H9 (cell line): ENCODE data around the gene EXOC3L1. TPM values are rescaled to one million over a fixed set of nuclear protein-coding genes. Genes with fewer than 3 reads are reported as not detected.

Experiments
- DNase-seq: peaks from one replicate; pipeline ENCODE4 v3.0.0-alpha.2; 2017
- H2AFZ ChIP-seq: one replicate; pipeline ENCODE4 v1.6.1; 2013; ENCODE audit warnings: mild to moderate bottlenecking, low read length, control low read depth, moderate library complexity
- H2AK5ac ChIP-seq: 2 replicates; pipeline ENCODE4 v1.6.1; 2013; ENCODE audit warnings: low read length, control low read depth, mixed read lengths; ENCODE audit not compliant: insufficient read length
- H2BK120ac ChIP-seq: one replicate; pipeline ENCODE4 v1.6.1; 2013; ENCODE audit warnings: low read depth, mild to moderate bottlenecking, low read length, control low read depth, inconsistent platforms; ENCODE audit not compliant: poor library complexity, severe bottlenecking
- H2BK12ac ChIP-seq: 2 replicates; pipeline ENCODE4 v1.6.1; 2013; ENCODE audit warnings: low read length, control low read depth, mixed read lengths, low read depth; ENCODE audit not compliant: insufficient read length
- H2BK15ac ChIP-seq: 2 replicates; pipeline ENCODE4 v1.6.1; 2013; ENCODE audit warnings: low read depth, low read length, control low read depth
- H2BK20ac ChIP-seq: one replicate; pipeline ENCODE4 v1.6.1; 2013; ENCODE audit warnings: low read depth, mild to moderate bottlenecking, low read length, control low read depth, inconsistent platforms; ENCODE audit not compliant: poor library complexity, severe bottlenecking
- H2BK5ac ChIP-seq: 2 replicates; pipeline ENCODE4 v1.6.1; 2013; ENCODE audit warnings: low read length, control low read depth, mixed read lengths; ENCODE audit not compliant: insufficient read length
- H3K14ac ChIP-seq: 2 replicates; pipeline ENCODE4 v1.6.1; 2013; ENCODE audit warnings: low read length, control low read depth; ENCODE audit not compliant: insufficient read depth
- H3K18ac ChIP-seq: 2 replicates; pipeline ENCODE4 v1.6.1; 2013; ENCODE audit warnings: low read depth, mild to moderate bottlenecking, mixed read lengths, low read length, control low read depth; ENCODE audit not compliant: insufficient read length
- H3K23ac ChIP-seq: 2 replicates; pipeline ENCODE4 v1.6.1; 2013; ENCODE audit warnings: low read length, control low read depth, mixed read lengths, low read depth; ENCODE audit not compliant: insufficient read length
- H3K23me2 ChIP-seq: 2 replicates; pipeline ENCODE4 v1.6.1; 2013; ENCODE audit warnings: low read depth, mild to moderate bottlenecking, mixed read lengths, low read length, control low read depth; ENCODE audit not compliant: insufficient read length, poor library complexity, severe bottlenecking
- H3K27ac ChIP-seq: 2 replicates; pipeline ENCODE4 v1.5.1; 2013; ENCODE audit warnings: low read length, control low read depth, mixed read lengths, low read depth; ENCODE audit not compliant: insufficient read length
- H3K27me3 ChIP-seq: 2 replicates; pipeline ENCODE4 v1.6.1; 2013; ENCODE audit warnings: low read length, control low read depth, inconsistent platforms; ENCODE audit not compliant: insufficient read depth
- H3K4ac ChIP-seq: 2 replicates; pipeline ENCODE4 v1.6.1; 2013; ENCODE audit warnings: low read depth, mild to moderate bottlenecking, control low read depth, inconsistent platforms, low read length, moderate library complexity
- H3K4me1 ChIP-seq: 2 replicates; pipeline ENCODE4 v1.6.1; 2013; ENCODE audit warnings: low read length, control low read depth, inconsistent platforms; ENCODE audit not compliant: insufficient read depth
- H3K4me2 ChIP-seq: 2 replicates; pipeline ENCODE4 v1.6.1; 2013; ENCODE audit warnings: low read length, control low read depth, mixed read lengths; ENCODE audit not compliant: insufficient read length, insufficient read depth
- H3K56ac ChIP-seq: 2 replicates; pipeline ENCODE4 v1.6.1; 2013; ENCODE audit warnings: low read depth, mild to moderate bottlenecking, mixed read lengths, low read length, control low read depth; ENCODE audit not compliant: insufficient read length
- H3K79me1 ChIP-seq: 2 replicates; pipeline ENCODE4 v1.6.1; 2013; ENCODE audit warnings: low read depth, mild to moderate bottlenecking, moderate library complexity, low read length, control low read depth, inconsistent platforms; ENCODE audit not compliant: insufficient read depth, poor library complexity, severe bottlenecking
- H3K79me2 ChIP-seq: 2 replicates; pipeline ENCODE4 v1.6.1; 2013; ENCODE audit warnings: low read length, control low read depth, inconsistent platforms; ENCODE audit not compliant: insufficient read depth
- H3K9ac ChIP-seq: 2 replicates; pipeline ENCODE4 v1.6.1; 2013; ENCODE audit warnings: low read length, control low read depth, mixed read lengths; ENCODE audit not compliant: insufficient read length; ENCODE audit errors: extremely low read depth
- H3K9me3 ChIP-seq: one replicate; pipeline ENCODE4 v1.6.1; 2013; ENCODE audit warnings: low read depth, low read length, inconsistent platforms; ENCODE audit not compliant: control insufficient read depth
- H3T11ph ChIP-seq: one replicate; pipeline ENCODE4 v1.6.1; 2013; ENCODE audit warnings: mild to moderate bottlenecking, low read length, control low read depth, inconsistent platforms
- H4K20me1 ChIP-seq: one replicate; pipeline ENCODE4 v1.6.1; 2013; ENCODE audit not compliant: control insufficient read depth, insufficient read length, insufficient read depth
- H4K5ac ChIP-seq: 2 replicates; pipeline ENCODE4 v1.6.1; 2013; ENCODE audit warnings: low read depth, mild to moderate bottlenecking, mixed read lengths, low read length, control low read depth; ENCODE audit not compliant: insufficient read length
- H4K8ac ChIP-seq: replicated peaks from 2 replicates; pipeline ENCODE4 v1.6.1; 2013; ENCODE audit warnings: low read length, control low read depth, mixed read lengths, low read depth; ENCODE audit not compliant: insufficient read length
- H4K91ac ChIP-seq: 2 replicates; pipeline ENCODE4 v1.6.1; 2013; ENCODE audit warnings: low read depth, mild to moderate bottlenecking, moderate library complexity, mixed read lengths, low read length, control low read depth; ENCODE audit not compliant: insufficient read length
- H3K27ac Mint-ChIP-seq, 3 experiments: 2 replicates in 2 of 3; 3 replicates in 1 of 3; pipeline ENCODE4 v1.8.0; 2020 to 2021; ENCODE audit warnings: mixed read lengths in 3 of 3, mild to moderate bottlenecking in 1 of 3, moderate library complexity in 1 of 3
- H3K27me3 Mint-ChIP-seq: 2 replicates; pipeline ENCODE4 v1.8.0; 2021; ENCODE audit warnings: low read depth, mild to moderate bottlenecking, moderate library complexity, mixed read lengths
- H3K36me3 Mint-ChIP-seq, 3 experiments: 2 replicates in 2 of 3; 3 replicates in 1 of 3; pipeline ENCODE4 v1.8.0; 2020 to 2021; ENCODE audit warnings: low read depth in 3 of 3, mixed read lengths in 3 of 3; ENCODE audit not compliant: insufficient read depth in 1 of 3
- H3K4me1 Mint-ChIP-seq, 2 experiments: 2 replicates each; pipeline ENCODE4 v1.8.0; 2020; ENCODE audit warnings: mixed read lengths in 2 of 2
- H3K4me3 Mint-ChIP-seq, 2 experiments: 2 replicates in 1 of 2; 3 replicates in 1 of 2; pipeline ENCODE4 v1.8.0; 2020 to 2021; ENCODE audit warnings: mild to moderate bottlenecking in 2 of 2, mixed read lengths in 2 of 2, moderate library complexity in 1 of 2
- H3K9me3 Mint-ChIP-seq, 2 experiments: 2 replicates in 1 of 2; 3 replicates in 1 of 2; pipeline ENCODE4 v1.8.0; 2020; ENCODE audit warnings: mild to moderate bottlenecking in 2 of 2, mixed read lengths in 2 of 2, moderate library complexity in 1 of 2
- CTCF ChIP-seq: fragments of 200-600 bp; sonication (generic); conservative IDR thresholded peaks from 3 replicates; pipeline ENCODE4 v1.8.0; 2021; ENCODE audit warnings: antibody characterized with exemption, mild to moderate bottlenecking
- WGBS: extraction: QIAGEN DNeasy Blood & Tissue Kit; methylation state at CpG from one replicate; pipeline ENCODE4 v1.1.7; 2013; ENCODE audit warnings: missing lambda C conversion rate, low lambda C conversion rate, mixed read lengths; ENCODE audit not compliant: insufficient read length; ENCODE audit errors: extremely low coverage; 5-methylcytosine and 5-hydroxymethylcytosine counted together
- total RNA-seq: library from RNA; stranded (reverse); gene quantifications from 2 replicates; pipeline ENCODE4 v1.2.1, GENCODE V29; 2021

EXOC3L1 gene
- total RNA-seq, 1 experiment from 2014 or later = 3.3 TPM

- Histone ChIP-seq H3K4me2 (peak overlapping the region; percentile 6), H2AK5ac (no peak overlapping the region), H3K23me2 (peaks cover 14% of the 10 kb centered on the region), H3K27ac (no peak overlapping the region), H4K20me1 (no peaks in the 10 kb centered on the region), H3K27me3 (peaks cover 95% of the 10 kb centered on the region), H3K79me1 (no peaks in the 10 kb centered on the region), H3K14ac (no peak overlapping the region), H3K18ac (no peak overlapping the region), H3T11ph (no peak overlapping the region), H2BK20ac (no peak overlapping the region), H3K9me3 (no peaks in the 10 kb centered on the region), H3K9ac (no peak overlapping the region), H4K91ac (no peak overlapping the region), H2BK120ac (no peak overlapping the region), H2AFZ (no peak overlapping the region), H3K56ac (no peak overlapping the region), H2BK15ac (no peak overlapping the region), H3K23ac (no peak overlapping the region), H3K4me1 (no peaks in the 10 kb centered on the region), H2BK5ac (no peak overlapping the region), H4K5ac (no peak overlapping the region), H4K8ac (no peak overlapping the region), H3K79me2 (no peaks in the 10 kb centered on the region), H3K4ac (no peak overlapping the region), H2BK12ac (no peak overlapping the region)
- no peak for TF ChIP-seq CTCF
- Mint-ChIP-seq H3K9me3 (peaks cover 3 to 7% of the 10 kb centered on the region in 2 experiments; a peak in 3 of 5 replicates), H3K27ac (no peak overlapping the region; a peak in 1 of 7 replicates), H3K4me1 (peaks cover 9 to 36% of the 10 kb centered on the region in 2 experiments), H3K36me3 (no peaks in the 10 kb centered on the region; a peak in 1 of 7 replicates), H3K4me3 (peak overlapping the region in 1 of 2 experiments; percentile 63; a peak in 3 of 5 replicates), H3K27me3 (peaks cover 99% of the 10 kb centered on the region)
- WGBS = no CpG with 5 or more reads among the region's 25 CpGs
- peak; percentile 66 for DNase-seq
These were observed 28.3 kb downstream of the EXOC3L1 start for GRCh38 chr16:67161595-67162058.
